C4-2B (cell line): ENCODE measurements around the gene BCL2L1.
A peak's percentile ranks its signal among the peaks of the same experiment; 100 is the strongest.

Experiments
- H3K27ac ChIP-seq: fragments of 450-650 bp; 2 replicates; pipeline ENCODE4 v1.5.1; 2017
- ZFX ChIP-seq: fragments of 450-650 bp; IDR thresholded peaks from 2 replicates; pipeline ENCODE4 v1.6.1; 2017
- TF ChIP-seq, protein P1 (sequence below): fragments of 450-650 bp; conservative IDR thresholded peaks from 2 replicates; pipeline ENCODE4 v1.5.1; 2017; ENCODE audit warnings: mild to moderate bottlenecking

BCL2L1 gene

DNA sequence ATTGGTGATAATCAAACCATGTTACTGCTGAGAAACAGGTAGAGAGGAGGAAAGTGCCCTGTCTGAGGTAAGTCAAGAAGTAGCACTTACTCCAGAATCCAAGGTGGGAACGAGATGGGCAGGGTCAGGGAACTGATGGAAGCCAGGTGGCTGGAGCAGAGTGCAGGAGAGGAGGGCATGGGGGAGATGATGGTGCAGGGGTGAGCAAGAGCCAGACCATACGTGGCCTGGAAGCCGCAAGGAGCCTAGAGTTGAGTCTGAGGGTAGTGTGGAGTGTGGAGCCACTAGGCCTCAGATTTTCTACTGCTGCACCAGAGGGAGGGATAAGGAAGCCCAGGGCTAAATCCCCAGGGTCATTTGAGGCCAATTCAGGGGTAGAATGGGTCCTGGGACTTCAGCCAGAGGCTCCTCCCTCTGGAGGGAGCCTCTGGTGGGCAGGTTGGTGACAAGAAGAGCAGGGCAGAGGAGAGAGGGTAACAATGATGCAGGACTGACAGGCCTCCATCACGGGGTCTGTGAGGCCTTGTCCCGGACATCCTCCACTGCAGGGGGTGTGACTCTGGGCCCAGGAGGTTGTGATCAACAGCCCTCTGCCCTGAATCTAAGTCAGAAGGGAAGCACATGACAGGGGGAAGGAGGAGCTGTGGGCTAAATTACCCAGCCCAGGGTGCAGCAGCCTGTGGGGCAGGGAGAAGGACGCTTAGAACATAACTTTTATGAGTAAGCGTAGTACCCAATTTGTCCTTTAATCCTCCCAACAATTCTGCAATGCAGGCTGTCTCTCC, 56.2 kb downstream of the BCL2L1 start:
- no peak for TF ChIP-seq ZFX
- TF ChIP-seq, protein P1, sequence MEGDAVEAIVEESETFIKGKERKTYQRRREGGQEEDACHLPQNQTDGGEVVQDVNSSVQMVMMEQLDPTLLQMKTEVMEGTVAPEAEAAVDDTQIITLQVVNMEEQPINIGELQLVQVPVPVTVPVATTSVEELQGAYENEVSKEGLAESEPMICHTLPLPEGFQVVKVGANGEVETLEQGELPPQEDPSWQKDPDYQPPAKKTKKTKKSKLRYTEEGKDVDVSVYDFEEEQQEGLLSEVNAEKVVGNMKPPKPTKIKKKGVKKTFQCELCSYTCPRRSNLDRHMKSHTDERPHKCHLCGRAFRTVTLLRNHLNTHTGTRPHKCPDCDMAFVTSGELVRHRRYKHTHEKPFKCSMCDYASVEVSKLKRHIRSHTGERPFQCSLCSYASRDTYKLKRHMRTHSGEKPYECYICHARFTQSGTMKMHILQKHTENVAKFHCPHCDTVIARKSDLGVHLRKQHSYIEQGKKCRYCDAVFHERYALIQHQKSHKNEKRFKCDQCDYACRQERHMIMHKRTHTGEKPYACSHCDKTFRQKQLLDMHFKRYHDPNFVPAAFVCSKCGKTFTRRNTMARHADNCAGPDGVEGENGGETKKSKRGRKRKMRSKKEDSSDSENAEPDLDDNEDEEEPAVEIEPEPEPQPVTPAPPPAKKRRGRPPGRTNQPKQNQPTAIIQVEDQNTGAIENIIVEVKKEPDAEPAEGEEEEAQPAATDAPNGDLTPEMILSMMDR: no peak
- peak overlapping the region; percentile 81 for H3K27ac ChIP-seq

DNA sequence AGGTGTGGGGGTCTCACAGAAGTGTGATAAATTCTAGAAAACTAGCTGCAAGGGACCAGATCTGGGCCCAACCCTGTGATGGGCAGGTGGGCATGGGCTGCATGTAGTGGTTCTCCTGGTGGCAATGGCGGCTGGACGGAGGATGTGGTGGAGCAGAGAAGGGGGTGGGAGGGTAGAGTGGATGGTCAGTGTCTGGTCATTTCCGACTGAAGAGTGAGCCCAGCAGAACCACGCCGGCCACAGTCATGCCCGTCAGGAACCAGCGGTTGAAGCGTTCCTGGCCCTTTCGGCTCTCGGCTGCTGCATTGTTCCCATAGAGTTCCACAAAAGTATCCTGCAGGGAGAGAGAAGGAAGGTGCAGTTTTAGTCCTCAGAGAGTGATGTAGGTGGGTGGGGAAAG, 56.9 kb downstream of the BCL2L1 start:
- TF ChIP-seq, protein P1: no peak
- TF ChIP-seq ZFX: no peak
- H3K27ac ChIP-seq: peak overlapping the region; percentile 81

DNA sequence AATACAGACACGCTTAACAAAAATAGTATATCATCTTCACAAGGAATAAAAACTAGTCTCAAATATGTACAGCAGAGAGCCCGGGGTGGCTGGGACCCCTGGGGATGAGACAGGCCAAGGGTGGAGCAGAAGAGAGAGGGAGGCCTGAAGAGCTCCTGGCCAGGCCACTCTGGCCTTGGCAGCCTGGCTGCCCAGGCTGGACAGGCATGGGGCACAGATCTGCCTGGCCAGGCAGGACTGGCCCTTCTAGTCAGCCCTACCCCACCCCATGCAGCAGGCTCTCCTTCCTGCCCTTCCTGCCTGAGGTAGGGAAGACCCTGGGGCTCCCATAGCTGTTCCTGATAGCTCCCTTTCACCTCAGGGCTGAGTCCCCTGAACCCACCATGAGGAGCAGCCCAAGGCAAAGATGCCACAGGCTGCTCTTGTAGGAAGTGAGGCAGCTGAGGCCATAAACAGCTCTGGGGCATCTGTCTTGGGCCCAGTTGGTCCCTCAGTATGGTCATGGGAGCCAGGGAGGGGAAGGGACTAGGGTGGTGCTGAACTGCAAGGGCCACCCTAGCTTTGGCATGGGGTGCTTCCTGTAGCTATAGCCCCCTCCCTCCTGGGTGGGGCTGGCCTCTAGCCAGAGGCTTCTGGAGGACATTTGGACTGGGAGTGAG, 57.8 kb downstream of the BCL2L1 start:
- no peak; the same call in 1 of the 2 replicates for TF ChIP-seq ZFX
- TF ChIP-seq, protein P1: no peak
- H3K27ac ChIP-seq: peak overlapping the region; percentile 81

DNA sequence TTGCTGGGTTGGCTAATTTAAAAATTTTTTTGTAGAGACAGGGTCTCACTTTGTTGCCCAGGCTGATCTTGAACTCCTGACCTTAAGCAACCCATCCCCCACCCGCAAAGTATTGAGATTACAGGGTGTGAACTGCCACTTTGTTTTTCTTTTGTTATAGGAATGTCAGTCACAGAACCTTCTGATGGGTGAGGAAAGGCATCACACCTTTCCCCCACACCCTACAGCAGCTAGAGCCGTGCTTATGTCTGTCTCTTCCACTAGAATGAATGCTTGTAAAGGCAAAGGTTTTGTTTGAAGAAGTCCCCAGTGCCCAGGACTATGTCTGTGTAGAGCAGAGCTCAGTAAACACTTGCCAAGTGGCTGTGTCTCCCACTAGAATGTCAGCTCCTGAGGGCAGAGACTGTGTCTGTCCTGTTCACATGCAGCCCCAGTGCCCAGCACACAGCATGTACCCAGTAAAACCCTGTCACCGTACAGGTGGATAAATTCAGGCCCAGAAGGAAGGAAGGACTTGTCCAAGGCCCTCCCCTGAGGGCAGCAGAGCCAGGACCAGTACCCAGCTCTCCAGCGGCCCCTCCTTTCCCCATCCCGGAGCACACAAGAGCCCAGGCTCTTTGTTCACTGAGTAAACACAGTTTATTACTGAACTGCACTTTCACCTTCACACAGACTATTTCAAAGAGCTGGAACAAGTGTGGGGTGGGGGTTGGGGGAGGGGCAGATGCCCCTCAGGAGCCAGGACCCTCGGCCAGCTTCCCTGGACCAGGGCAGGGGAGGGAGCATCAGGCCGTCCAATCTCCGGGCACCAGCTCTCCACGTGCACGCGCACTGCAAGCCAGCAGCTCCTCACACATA, 58.6 kb downstream of the BCL2L1 start:
- H3K27ac ChIP-seq: peak overlapping the region; percentile 81
- TF ChIP-seq, protein P1: no peak

DNA sequence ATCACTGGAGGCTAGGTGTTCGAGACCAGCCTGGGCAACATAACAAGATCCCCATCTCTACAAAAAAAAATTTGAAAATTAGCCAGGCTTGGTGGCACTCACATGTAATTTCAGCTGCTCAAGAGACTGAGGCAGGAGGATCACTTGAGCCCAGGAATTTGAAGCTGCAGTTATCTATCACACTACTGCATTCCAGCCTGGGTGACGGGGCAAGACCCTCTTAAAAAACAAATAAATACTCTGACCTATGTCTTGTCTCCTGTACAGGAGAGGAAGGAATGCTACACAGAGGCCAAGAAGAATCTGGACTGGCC, 59.2 kb downstream of the BCL2L1 start:
- peak overlapping the region; percentile 81 for H3K27ac ChIP-seq

DNA sequence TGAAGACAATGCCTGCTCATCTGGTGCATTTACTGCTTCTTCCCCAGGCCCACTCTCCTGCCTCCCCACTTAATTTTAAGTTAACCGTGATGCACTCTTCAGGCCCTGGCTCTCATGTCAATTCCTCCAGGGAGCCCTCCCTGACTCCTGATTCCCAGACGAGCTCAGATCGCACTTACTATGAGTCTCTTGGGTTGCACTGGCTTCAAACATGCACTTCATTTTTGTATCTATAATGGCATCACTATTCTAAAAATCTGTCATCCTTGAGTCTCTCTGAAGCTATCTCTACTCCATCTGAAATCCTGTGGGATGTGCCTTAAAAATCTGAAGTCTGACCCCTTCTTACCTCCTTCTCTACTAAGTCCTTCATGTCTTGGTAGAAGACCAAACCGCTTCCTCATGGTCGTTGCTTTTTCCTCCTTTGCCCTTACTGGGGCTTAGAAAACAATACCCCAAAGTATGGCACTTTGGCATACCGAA, 60.3 kb downstream of the BCL2L1 start:
- H3K27ac ChIP-seq: peak overlapping the region; percentile 26
- TF ChIP-seq, protein P1: no peak
- TF ChIP-seq ZFX: no peak

More for the DNA sequence above, 59.2 kb downstream of the BCL2L1 start:
- no peak for TF ChIP-seq ZFX
- TF ChIP-seq, protein P1: no peak
